ENCODE measurements around the gene THAP7.

THAP7 gene

DNA sequence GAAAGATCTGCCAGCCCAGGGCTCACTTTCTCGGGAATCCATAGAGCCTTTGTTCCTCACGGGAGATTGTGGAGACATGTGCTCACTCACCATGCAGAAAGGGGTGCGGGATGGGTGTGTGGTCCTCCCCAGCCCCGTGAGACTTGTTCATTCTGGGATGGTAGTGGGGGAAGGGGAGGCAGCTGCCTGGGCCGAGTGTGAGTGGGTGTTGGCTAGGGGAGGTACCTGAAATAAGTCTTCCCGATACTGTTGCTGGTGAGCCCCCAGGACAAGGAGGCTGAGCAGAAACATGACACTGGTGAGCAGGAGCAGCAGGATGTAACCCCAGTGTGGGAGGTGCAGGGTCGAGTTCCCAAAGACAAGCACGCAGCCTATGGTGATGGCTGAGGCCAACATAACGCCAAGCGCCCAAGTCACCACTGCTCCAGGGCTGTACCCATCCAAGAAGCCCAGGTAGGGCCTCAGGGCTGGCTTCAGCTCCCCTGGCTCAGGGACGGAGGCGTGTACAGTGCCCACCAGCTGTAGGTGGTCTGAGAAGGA lies 27.6 kb upstream of the THAP7 start:
- TF ChIP-seq, protein P1, sequence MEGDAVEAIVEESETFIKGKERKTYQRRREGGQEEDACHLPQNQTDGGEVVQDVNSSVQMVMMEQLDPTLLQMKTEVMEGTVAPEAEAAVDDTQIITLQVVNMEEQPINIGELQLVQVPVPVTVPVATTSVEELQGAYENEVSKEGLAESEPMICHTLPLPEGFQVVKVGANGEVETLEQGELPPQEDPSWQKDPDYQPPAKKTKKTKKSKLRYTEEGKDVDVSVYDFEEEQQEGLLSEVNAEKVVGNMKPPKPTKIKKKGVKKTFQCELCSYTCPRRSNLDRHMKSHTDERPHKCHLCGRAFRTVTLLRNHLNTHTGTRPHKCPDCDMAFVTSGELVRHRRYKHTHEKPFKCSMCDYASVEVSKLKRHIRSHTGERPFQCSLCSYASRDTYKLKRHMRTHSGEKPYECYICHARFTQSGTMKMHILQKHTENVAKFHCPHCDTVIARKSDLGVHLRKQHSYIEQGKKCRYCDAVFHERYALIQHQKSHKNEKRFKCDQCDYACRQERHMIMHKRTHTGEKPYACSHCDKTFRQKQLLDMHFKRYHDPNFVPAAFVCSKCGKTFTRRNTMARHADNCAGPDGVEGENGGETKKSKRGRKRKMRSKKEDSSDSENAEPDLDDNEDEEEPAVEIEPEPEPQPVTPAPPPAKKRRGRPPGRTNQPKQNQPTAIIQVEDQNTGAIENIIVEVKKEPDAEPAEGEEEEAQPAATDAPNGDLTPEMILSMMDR (IDR thresholded peaks at IDR 0.05; ENCODE audit: low read depth, low read length, missing control alignments): no peak
- DNase-seq (ENCODE audit: extremely low read depth, low read depth): no peak
- H3K4me3 ChIP-seq (replicated peaks; ENCODE audit: low read depth, low read length): no peak overlapping the region

DNA sequence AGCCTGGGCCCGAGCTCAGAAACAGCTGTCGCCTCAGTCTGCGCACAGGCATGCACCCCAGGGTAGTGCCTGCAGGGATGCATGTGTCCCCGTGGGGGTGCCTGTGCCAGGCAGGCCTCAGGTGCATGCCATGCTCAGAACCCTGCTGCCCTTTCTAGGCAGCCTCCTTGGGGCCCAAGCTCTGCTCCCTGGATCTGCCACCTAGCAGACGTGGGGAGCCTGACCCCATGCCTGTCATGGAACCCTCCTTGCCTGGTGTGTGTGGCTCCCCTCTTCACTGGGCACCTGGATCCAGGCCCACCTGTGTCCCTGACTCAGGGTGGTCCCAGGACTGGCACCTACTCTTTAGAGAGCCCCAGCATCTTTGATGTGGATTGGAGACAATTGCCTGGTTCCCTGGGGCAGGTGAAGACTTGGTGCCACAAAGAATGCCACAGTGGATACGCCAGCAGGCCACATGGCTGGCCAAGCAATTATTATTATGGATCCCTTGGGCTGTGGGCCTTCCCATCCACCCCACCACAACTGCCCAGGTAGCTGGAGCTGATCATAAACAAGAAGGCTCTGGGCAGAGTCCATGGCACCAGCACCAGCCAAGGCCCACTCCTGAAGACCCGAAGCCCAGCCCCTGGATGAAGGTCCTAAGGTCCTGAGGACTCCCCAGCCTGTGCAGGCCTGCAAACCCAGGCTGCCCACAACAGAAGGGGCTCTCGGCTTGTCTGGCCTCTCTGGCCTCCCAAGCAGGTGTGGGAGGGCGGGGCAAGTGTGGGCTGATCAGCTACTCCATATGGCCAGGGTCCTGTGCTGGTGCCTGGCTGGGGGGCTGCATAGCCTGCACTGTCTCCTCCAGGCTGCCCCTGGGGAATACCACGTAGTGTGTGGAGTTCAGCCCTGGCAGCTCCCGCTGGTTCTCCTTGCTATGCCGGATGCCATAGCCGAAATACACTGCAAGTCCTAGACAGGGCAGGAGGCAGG lies 26.6 kb upstream of the THAP7 start:
- DNase-seq (ENCODE audit: extremely low read depth, low read depth): no peak
- TF ChIP-seq, protein P1 (IDR thresholded peaks at IDR 0.05; ENCODE audit: low read depth, low read length, missing control alignments): no peak
- H3K4me3 ChIP-seq (replicated peaks; ENCODE audit: low read depth, low read length): no peak overlapping the region

DNA sequence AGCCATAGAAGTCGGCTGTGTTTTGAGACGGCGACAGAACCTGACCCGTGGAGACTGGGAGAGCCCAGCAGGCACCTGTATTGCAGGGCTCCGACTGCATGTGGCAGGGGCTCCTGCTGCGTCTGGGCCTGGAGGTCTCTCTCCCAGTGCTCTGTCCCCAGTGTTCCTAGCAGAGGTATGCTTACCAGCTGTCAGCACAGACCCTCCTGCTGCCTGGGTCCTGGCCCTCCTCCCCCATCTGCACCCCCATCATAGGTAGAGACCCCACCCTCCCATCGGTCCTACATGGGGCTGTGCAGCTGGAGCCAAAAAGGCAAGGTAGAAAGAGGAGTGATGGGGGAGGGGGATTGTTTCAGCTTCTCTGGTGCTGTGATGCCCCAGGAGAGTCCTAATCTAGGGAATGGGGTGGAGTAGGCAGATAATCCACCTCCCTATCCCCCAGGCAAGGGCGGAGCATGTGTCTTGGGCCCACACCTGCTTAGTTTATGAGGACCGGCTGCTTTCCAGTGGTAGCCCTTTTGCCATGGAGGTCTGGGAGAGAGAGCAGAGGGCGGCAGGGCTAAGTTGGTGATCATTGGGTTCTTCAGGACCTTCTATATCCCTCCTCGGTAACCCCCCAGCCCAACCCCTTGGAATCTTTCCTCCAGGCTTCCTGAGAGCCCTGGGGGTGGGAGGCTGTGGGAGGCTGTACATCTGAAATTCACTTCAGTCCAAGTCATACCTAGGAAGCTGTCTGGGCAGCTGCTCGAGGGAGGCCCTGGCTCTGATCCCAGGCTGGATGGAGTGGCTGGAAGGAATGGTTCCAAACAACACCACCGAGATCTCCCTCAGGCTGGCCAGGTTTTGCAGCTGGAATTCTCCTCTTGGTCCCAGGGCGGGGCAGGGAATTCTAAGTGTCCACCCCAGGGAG lies 25.1 kb upstream of the THAP7 start:
- no peak for DNase-seq (ENCODE audit: extremely low read depth, low read depth)
- TF ChIP-seq, protein P1 (IDR thresholded peaks at IDR 0.05; ENCODE audit: low read depth, low read length, missing control alignments): no peak

DNA sequence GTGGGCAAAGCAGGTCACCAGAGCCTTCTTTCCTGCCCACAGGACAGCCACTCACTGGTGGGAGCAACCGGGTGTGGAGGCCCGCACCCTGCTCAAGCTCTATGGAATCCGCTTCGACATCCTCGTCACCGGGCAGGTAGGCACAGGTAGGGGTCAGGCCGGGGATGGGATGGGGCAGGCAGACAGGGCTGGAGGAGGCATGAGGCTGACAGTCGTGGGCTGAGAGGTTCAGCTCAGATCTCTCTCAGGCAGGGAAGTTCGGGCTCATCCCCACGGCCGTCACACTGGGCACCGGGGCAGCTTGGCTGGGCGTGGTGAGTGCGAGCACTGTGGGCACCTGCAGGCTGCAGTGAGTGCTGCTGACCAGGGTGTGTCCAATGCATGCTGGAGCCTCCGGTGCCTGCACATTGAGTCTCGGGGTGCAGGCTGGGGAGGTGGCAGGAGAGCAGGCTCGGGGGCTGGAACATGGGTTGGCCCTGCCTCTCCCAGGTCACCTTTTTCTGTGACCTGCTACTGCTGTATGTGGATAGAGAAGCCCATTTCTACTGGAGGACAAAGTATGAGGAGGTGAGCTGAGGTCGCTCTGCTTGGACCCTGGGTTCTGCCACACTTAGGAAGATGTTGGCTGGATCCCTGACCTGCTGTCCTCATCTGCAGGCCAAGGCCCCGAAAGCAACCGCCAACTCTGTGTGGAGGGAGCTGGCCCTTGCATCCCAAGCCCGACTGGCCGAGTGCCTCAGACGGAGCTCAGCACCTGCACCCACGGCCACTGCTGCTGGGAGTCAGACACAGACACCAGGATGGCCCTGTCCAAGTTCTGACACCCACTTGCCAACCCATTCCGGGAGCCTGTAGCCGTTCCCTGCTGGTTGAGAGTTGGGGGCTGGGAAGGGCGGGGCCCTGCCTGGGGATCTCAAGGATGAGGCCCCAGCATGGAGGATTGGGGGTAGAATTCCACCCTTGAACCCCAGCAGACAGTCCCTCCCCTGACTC lies 24.1 kb upstream of the THAP7 start:
- TF ChIP-seq, protein P1 (IDR thresholded peaks at IDR 0.05; ENCODE audit: low read depth, low read length, missing control alignments): no peak
- no peak overlapping the region for H3K4me3 ChIP-seq (replicated peaks; ENCODE audit: low read depth, low read length)
- no peak for DNase-seq (ENCODE audit: extremely low read depth, low read depth)

More for the DNA sequence above, 25.1 kb upstream of the THAP7 start:
- no peak overlapping the region for H3K4me3 ChIP-seq (replicated peaks; ENCODE audit: low read depth, low read length)

DNA sequence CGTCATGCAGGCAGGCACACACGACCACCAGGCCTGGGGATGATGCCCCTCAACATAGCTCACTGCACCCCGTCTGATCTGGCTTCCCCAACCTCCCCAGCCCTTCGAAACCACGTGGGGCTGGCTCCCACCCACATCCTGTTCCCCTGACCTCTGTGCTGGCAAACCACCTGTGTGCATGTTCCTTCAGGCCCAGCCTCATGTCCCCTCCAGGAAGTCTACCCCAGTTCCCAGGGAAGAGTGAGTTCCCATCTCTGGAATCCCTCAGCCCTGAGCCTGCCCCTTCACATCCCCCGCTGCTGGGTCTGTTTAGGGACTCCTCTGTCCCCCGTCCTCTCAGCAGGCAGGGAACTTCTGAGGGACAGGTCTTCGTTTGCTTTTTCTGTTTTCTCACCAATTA lies 23.3 kb upstream of the THAP7 start:
- H3K4me3 ChIP-seq (replicated peaks; ENCODE audit: low read depth, low read length): no peak overlapping the region
- TF ChIP-seq, protein P1 (IDR thresholded peaks at IDR 0.05; ENCODE audit: low read depth, low read length, missing control alignments): no peak

More for the DNA sequence above, 23.3 kb upstream of the THAP7 start:
- no peak for DNase-seq (ENCODE audit: extremely low read depth, low read depth)

Data from HFF-Myc (cell line).